Neural crest cell (in vitro differentiated cells): ENCODE measurements around the gene RFX3. TPM values are rescaled to one million over a fixed set of nuclear protein-coding genes. Genes with fewer than 3 reads are reported as not detected.
A peak's percentile ranks its signal among the peaks of the same experiment; 100 is the strongest.

Experiments used
- DNase-seq: peaks from one replicate; pipeline ENCODE4 v3.0.0; 2021; ENCODE audit warnings: low read depth, mixed read lengths, low spot score
- H3K27ac Mint-ChIP-seq: one replicate; pipeline ENCODE4 v1.8.0; 2021; ENCODE audit warnings: mild to moderate bottlenecking, mixed read lengths; ENCODE audit not compliant: unreplicated experiment
- H3K27me3 Mint-ChIP-seq: 2 replicates; pipeline ENCODE4 v1.8.0; 2021; ENCODE audit warnings: low read depth, mild to moderate bottlenecking, mixed read lengths
- H3K36me3 Mint-ChIP-seq: 2 replicates; pipeline ENCODE4 v1.8.0; 2021; ENCODE audit warnings: low read depth, mild to moderate bottlenecking, mixed read lengths
- H3K4me1 Mint-ChIP-seq: 2 replicates; pipeline ENCODE4 v1.8.0; 2021; ENCODE audit warnings: mixed read lengths
- H3K4me3 Mint-ChIP-seq: one replicate; pipeline ENCODE4 v1.8.0; 2021; ENCODE audit warnings: mild to moderate bottlenecking, mixed read lengths
- H3K9me3 Mint-ChIP-seq: 2 replicates; pipeline ENCODE4 v1.8.0; 2021; ENCODE audit warnings: mixed read lengths
- CTCF ChIP-seq: fragments of 200-600 bp; sonication (generic); conservative IDR thresholded peaks from 2 replicates; pipeline ENCODE4 v1.5.0; 2021; ENCODE audit warnings: antibody characterized with exemption, mild to moderate bottlenecking
- total RNA-seq: library from RNA; stranded (reverse); gene quantifications from 2 replicates; pipeline ENCODE4 v1.2.1, GENCODE V29; 2021

Gene RFX3
- total RNA-seq, 1 donor from 2014 or later: 46.9 TPM

GRCh38 chr9:3444016-3444415 lies 81.8 kb downstream of the RFX3 start:
- TF ChIP-seq CTCF: no peak
- Mint-ChIP-seq H3K36me3 (peaks cover 29% of the 10 kb centered on the region), H3K4me3 (no peak overlapping the region), H3K9me3 (peaks cover 11% of the 10 kb centered on the region), H3K27me3 (no peaks in the 10 kb centered on the region), H3K27ac (no peak overlapping the region), H3K4me1 (peaks cover 36% of the 10 kb centered on the region)
- no peak for DNase-seq

- H3K27ac Mint-ChIP-seq: no peak overlapping the region
- no peaks in the 10 kb centered on the region for H3K27me3 Mint-ChIP-seq
- DNase-seq: peak; percentile 9
- no peak overlapping the region for H3K4me3 Mint-ChIP-seq
- TF ChIP-seq CTCF: peak; percentile 73
- H3K4me1 Mint-ChIP-seq: peaks cover 12% of the 10 kb centered on the region
- H3K36me3 Mint-ChIP-seq: peaks cover 23% of the 10 kb centered on the region
- peaks cover 9% of the 10 kb centered on the region for H3K9me3 Mint-ChIP-seq
Observed at GRCh38 chr9:3441197-3441816, 84.5 kb downstream of the RFX3 start.

GRCh38 chr9:3436629-3437420 lies 89.0 kb downstream of the RFX3 start:
- DNase-seq: no peak
- Mint-ChIP-seq H3K27ac (no peak overlapping the region), H3K27me3 (no peaks in the 10 kb centered on the region), H3K4me1 (peaks cover 4% of the 10 kb centered on the region), H3K9me3 (peaks cover 6% of the 10 kb centered on the region), H3K36me3 (peaks cover 23% of the 10 kb centered on the region), H3K4me3 (no peak overlapping the region)
- no peak for TF ChIP-seq CTCF

- Mint-ChIP-seq H3K36me3 (peaks cover 24% of the 10 kb centered on the region), H3K27me3 (no peaks in the 10 kb centered on the region), H3K27ac (no peak overlapping the region), H3K4me3 (no peak overlapping the region), H3K4me1 (peaks cover 4% of the 10 kb centered on the region), H3K9me3 (peaks cover 6% of the 10 kb centered on the region)
- TF ChIP-seq CTCF: no peak
- no peak for DNase-seq
Observed at GRCh38 chr9:3435732-3436131, 90.1 kb downstream of the RFX3 start.

- Mint-ChIP-seq H3K4me1 (peaks cover 4% of the 10 kb centered on the region), H3K27ac (no peak overlapping the region), H3K9me3 (peaks cover 6% of the 10 kb centered on the region), H3K27me3 (no peaks in the 10 kb centered on the region), H3K36me3 (peaks cover 24% of the 10 kb centered on the region), H3K4me3 (no peak overlapping the region)
- no peak for TF ChIP-seq CTCF
- DNase-seq: no peak
Observed at GRCh38 chr9:3434594-3434993, 91.2 kb downstream of the RFX3 start.
